ENCODE measurements around the gene TRABD2B.

TRABD2B gene

DNA sequence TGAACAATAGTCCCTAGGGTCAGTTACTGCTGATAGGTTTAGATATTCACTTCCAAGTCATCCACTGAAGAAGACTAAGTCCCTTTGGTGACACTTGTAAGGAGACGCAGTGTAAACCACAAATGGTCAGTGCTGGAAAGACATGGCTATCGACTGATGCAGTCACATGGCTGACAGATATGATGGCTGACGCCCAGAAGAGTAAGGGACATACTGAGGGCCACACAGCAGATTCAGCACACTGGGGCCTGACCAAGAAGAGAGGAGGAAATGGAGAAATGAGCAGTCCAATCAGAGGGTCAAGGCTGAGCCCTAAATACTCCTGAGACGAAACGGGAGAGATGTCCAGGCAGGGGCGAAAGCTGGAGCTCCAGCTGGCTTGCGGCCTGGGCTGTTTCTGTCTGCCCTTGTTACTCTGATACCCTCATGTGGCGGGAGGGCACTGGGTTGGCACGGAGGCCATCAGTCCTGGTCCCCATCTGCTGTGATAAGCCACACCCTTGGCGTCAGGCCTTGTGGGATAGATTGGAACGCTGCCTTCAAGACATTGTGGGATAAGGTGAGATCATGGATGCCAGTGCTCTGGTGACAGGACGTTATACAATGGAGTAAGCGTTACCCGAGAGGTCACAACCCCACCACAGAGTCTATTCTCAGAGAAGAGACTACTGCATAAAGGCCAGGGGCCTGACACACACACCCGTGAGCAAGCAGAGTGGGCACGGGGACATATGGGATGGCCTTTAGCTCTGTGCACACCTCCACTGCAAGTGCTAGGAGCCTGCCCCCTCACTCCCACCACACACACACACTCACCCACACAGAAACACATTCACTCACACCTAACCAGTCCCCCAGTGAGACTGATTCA lies 158.4 kb downstream of the TRABD2B start:
- Histone ChIP-seq H3K4me3 (ENCODE audit: low read depth, low read length) (no peak overlapping the region), H3K36me3 (ENCODE audit: control insufficient read depth in 2 of 2, insufficient read depth in 1 of 2, low read length in 2 of 2) (no peaks in the 10 kb centered on the region), H3K4me1 (ENCODE audit: control insufficient read depth, insufficient read depth, low read length) (no peaks in the 10 kb centered on the region), H3K27ac (ENCODE audit: extremely low read depth, low read depth, low read length) (no peak overlapping the region), H3K9me3 (ENCODE audit: control insufficient read depth, insufficient read depth, low read depth, low read length) (no peaks in the 10 kb centered on the region)
- ChIA-PET POLR2A (no interaction called here), CTCF (interaction anchor here (0.6 kb wide), 1 partner anchor 68 kb away, joined by 3 read pairs; no protein-coding TSS in a partner anchor)
- TF ChIP-seq ZFHX2 (tag by site-specific recombination; conservative IDR thresholded peaks at IDR 0.05) (peak; percentile 79), ZNF707 (tag by site-specific recombination; IDR thresholded peaks at IDR 0.05) (no peak), EGR2 (tag by site-specific recombination; IDR thresholded peaks at IDR 0.05; ENCODE audit: low read depth) (peak; percentile 89)

DNA sequence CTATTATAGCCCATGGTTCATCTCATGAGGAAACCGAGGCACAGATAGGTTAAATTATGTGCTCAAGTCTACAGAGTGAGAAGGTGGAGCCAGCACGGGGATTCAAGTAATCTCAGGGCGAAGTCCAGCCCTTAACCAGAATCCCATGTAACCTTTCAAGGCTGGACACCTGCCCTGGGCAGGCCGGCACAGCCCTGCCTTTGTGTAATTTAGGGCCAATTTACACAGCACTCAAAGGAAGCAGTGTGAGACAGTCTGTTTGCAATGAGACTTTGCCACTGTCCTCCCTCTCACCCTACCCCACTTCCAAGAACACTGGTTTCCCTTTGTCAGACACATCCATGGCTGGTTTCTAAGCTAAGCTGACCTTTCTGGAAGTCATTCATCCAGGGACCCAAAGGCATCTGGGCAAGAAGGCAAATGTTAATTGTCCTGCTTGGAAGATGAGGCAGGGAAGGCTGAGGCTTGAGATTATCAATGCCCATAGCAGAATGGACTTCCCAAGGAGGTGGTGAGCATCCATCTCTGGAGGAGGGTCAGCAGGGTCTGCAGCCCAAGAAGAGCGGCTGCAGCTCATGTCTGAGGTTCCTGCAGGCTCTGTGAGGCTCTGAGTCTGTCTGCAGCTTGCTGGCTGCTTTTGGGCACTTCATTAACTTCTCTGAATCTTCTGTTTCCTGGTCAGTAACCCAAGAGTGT lies 159.2 kb downstream of the TRABD2B start:
- Histone ChIP-seq H3K27ac (ENCODE audit: extremely low read depth, low read depth, low read length) (no peak overlapping the region), H3K36me3 (ENCODE audit: control insufficient read depth in 2 of 2, insufficient read depth in 1 of 2, low read length in 2 of 2) (no peaks in the 10 kb centered on the region), H3K4me3 (ENCODE audit: low read depth, low read length) (no peak overlapping the region), H3K9me3 (ENCODE audit: control insufficient read depth, insufficient read depth, low read depth, low read length) (no peaks in the 10 kb centered on the region), H3K4me1 (ENCODE audit: control insufficient read depth, insufficient read depth, low read length) (no peaks in the 10 kb centered on the region)
- ChIA-PET POLR2A (no interaction called here), CTCF (interaction anchor here (0.6 kb wide), 1 partner anchor 67 kb away, joined by 3 read pairs; no protein-coding TSS in a partner anchor)
- no peak for TF ChIP-seq ZNF132 (tag by site-specific recombination; IDR thresholded peaks at IDR 0.05; ENCODE audit: borderline replicate concordance)
- no peak for TF ChIP-seq ZNF600 (tag by site-specific recombination; IDR thresholded peaks at IDR 0.05)
- no peak for TF ChIP-seq ZNF426 (tag by site-specific recombination; IDR thresholded peaks at IDR 0.05)
- TF ChIP-seq OVOL3 (tag by site-specific recombination; IDR thresholded peaks at IDR 0.05), result no peak
- no peak for TF ChIP-seq GFI1B (tag by site-specific recombination; IDR thresholded peaks at IDR 0.05)
- TF ChIP-seq, protein P1, sequence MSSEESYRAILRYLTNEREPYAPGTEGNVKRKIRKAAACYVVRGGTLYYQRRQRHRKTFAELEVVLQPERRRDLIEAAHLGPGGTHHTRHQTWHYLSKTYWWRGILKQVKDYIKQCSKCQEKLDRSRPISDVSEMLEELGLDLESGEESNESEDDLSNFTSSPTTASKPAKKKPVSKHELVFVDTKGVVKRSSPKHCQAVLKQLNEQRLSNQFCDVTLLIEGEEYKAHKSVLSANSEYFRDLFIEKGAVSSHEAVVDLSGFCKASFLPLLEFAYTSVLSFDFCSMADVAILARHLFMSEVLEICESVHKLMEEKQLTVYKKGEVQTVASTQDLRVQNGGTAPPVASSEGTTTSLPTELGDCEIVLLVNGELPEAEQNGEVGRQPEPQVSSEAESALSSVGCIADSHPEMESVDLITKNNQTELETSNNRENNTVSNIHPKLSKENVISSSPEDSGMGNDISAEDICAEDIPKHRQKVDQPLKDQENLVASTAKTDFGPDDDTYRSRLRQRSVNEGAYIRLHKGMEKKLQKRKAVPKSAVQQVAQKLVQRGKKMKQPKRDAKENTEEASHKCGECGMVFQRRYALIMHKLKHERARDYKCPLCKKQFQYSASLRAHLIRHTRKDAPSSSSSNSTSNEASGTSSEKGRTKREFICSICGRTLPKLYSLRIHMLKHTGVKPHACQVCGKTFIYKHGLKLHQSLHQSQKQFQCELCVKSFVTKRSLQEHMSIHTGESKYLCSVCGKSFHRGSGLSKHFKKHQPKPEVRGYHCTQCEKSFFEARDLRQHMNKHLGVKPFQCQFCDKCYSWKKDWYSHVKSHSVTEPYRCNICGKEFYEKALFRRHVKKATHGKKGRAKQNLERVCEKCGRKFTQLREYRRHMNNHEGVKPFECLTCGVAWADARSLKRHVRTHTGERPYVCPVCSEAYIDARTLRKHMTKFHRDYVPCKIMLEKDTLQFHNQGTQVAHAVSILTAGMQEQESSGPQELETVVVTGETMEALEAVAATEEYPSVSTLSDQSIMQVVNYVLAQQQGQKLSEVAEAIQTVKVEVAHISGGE (tag by site-specific recombination; conservative IDR thresholded peaks at IDR 0.05; ENCODE audit: low read depth), result no peak
- TF ChIP-seq ZNF670 (tag by site-specific recombination; IDR thresholded peaks at IDR 0.05; ENCODE audit: low read depth), result no peak
- no peak for TF ChIP-seq ZNF2 (tag by site-specific recombination; IDR thresholded peaks at IDR 0.05)
- TF ChIP-seq, protein P2, sequence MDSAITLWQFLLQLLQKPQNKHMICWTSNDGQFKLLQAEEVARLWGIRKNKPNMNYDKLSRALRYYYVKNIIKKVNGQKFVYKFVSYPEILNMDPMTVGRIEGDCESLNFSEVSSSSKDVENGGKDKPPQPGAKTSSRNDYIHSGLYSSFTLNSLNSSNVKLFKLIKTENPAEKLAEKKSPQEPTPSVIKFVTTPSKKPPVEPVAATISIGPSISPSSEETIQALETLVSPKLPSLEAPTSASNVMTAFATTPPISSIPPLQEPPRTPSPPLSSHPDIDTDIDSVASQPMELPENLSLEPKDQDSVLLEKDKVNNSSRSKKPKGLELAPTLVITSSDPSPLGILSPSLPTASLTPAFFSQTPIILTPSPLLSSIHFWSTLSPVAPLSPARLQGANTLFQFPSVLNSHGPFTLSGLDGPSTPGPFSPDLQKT (IDR thresholded peaks at IDR 0.05; ENCODE audit: borderline replicate concordance, low read depth, low read length), result no peak
- no peak for TF ChIP-seq ZNF747 (tag by site-specific recombination; IDR thresholded peaks at IDR 0.05)
- no peak for TF ChIP-seq ZNF211 (tag by site-specific recombination; IDR thresholded peaks at IDR 0.05; ENCODE audit: low read depth)
- TF ChIP-seq YY1 (tag by site-specific recombination; IDR thresholded peaks at IDR 0.05), result no peak
- no peak for TF ChIP-seq ZNF677 (tag by site-specific recombination; IDR thresholded peaks at IDR 0.05)
- TF ChIP-seq ZNF707 (tag by site-specific recombination; IDR thresholded peaks at IDR 0.05), result no peak
- TF ChIP-seq, protein P3, sequence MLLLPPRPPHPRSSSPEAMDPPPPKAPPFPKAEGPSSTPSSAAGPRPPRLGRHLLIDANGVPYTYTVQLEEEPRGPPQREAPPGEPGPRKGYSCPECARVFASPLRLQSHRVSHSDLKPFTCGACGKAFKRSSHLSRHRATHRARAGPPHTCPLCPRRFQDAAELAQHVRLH (tag by site-specific recombination; IDR thresholded peaks at IDR 0.05), result no peak
- TF ChIP-seq ZNF366 (tag by site-specific recombination; conservative IDR thresholded peaks at IDR 0.05), result no peak
- no peak for TF ChIP-seq ZNF184 (tag by site-specific recombination; IDR thresholded peaks at IDR 0.05)
- TF ChIP-seq ZNF621 (tag by site-specific recombination; IDR thresholded peaks at IDR 0.05), result no peak
